Measurements from ENCODE around the gene SORCS1.

- TF ChIP-seq CTCF (IDR thresholded peaks at IDR 0.05), result no peak
- no peak for TF ChIP-seq POLR2A (IDR thresholded peaks at IDR 0.05)
Measured at GRCh38 chr10:106832846-106833245, 331.7 kb downstream of the SORCS1 start.

Measured in right lobe of liver (tissue), 4 donors.